ENCODE data around the gene ZDHHC1. TPM values are rescaled to one million over a fixed set of nuclear protein-coding genes. Genes with fewer than 3 reads are reported as not detected.
A peak's percentile ranks its signal among the peaks of the same experiment; 100 is the strongest.

ZDHHC1 gene
- total and polyA plus RNA-seq, 5 donors from 2014 or later, result 0.60 TPM; not detected in 4

- H3K4me1 Mint-ChIP-seq, result peaks cover 0 to 18% (median 3%) of the 10 kb centered on the region in 4 donors
- Histone ChIP-seq H3K27ac (ENCODE audit: insufficient read depth, low read length, poor library complexity, severe bottlenecking) (no peak overlapping the region), H3K9me3 (ENCODE audit: control insufficient read depth in 2 of 2, low read length in 2 of 2) (no peaks in the 10 kb centered on the region), H3K36me3 (ENCODE audit: control insufficient read depth, insufficient read depth, low read length) (no peaks in the 10 kb centered on the region), H3K27me3 (ENCODE audit: control insufficient read depth, insufficient read depth, low read length) (no peaks in the 10 kb centered on the region), H3K4me1 (ENCODE audit: control insufficient read depth, insufficient read depth, low read length, poor library complexity, severe bottlenecking) (peaks cover 18% of the 10 kb centered on the region), H3K4me3 (ENCODE audit: low read depth, low read length) (no peak overlapping the region)
- peaks cover 0 to 1% (median 0%) of the 10 kb centered on the region in 7 donors for H3K9me3 Mint-ChIP-seq
- peak overlapping the region in 3 of 4 donors; percentile 31 to 62 (median 56) for H3K4me3 Mint-ChIP-seq
- H3K27me3 Mint-ChIP-seq, result peaks cover 48% of the 10 kb centered on the region
- ATAC-seq (ENCODE audit: low read depth in 2 of 2) (no peak), DNase-seq (no peak)
- H3K27ac Mint-ChIP-seq, result no peak overlapping the region
- H3K36me3 Mint-ChIP-seq, result no peaks in the 10 kb centered on the region
Measured at GRCh38 chr16:67393788-67394154, 22.5 kb downstream of the ZDHHC1 start.

- no peaks in the 10 kb centered on the region for H3K9me3 ChIP-seq (ENCODE audit: control insufficient read depth in 2 of 2, low read length in 2 of 2)
- peaks cover 18% of the 10 kb centered on the region for H3K4me1 ChIP-seq (ENCODE audit: control insufficient read depth, insufficient read depth, low read length, poor library complexity, severe bottlenecking)
- peak in 1 of 2 donors; percentile 13 for ATAC-seq (ENCODE audit: low read depth in 2 of 2)
- no peaks in the 10 kb centered on the region for H3K36me3 ChIP-seq (ENCODE audit: control insufficient read depth, insufficient read depth, low read length)
- DNase-seq, result peak in 2 of 3 donors; percentile 7 to 16
- no peaks in the 10 kb centered on the region for H3K27me3 ChIP-seq (ENCODE audit: control insufficient read depth, insufficient read depth, low read length)
- Mint-ChIP-seq H3K4me3 (peak within 1 kb of the TSS; percentile 22 to 62 (median 54)), H3K9me3 (peaks cover 0 to 1% (median 0%) of the 10 kb centered on the region in 7 donors), H3K36me3 (no peaks in the 10 kb centered on the region), H3K27me3 (peaks cover 47% of the 10 kb centered on the region), H3K27ac (no peak within 1 kb of the TSS), H3K4me1 (peaks cover 0 to 18% (median 3%) of the 10 kb centered on the region in 4 donors)
- H3K27ac ChIP-seq (ENCODE audit: insufficient read depth, low read length, poor library complexity, severe bottlenecking), result no peak within 1 kb of the TSS
- H3K4me3 ChIP-seq (ENCODE audit: low read depth, low read length), result no peak within 1 kb of the TSS
Measured at GRCh38 chr16:67393111-67393787, 23.0 kb downstream of the ZDHHC1 start, which contains the start of gene TPPP3. Gene TPPP3 (minus strand): TSS chr16:67393498. CDS start chr16:67391111, 2,387 bp downstream.

GRCh38 chr16:67392301-67393059 lies 23.8 kb downstream of the ZDHHC1 start:
- H3K36me3 ChIP-seq (ENCODE audit: control insufficient read depth, insufficient read depth, low read length), result no peaks in the 10 kb centered on the region
- DNase-seq (no peak), ATAC-seq (ENCODE audit: low read depth in 2 of 2) (no peak)
- no peaks in the 10 kb centered on the region for H3K27me3 ChIP-seq (ENCODE audit: control insufficient read depth, insufficient read depth, low read length)
- H3K4me3 Mint-ChIP-seq, result peak overlapping the region in 2 of 4 donors; percentile 22 to 53
- peaks cover 0 to 18% (median 3%) of the 10 kb centered on the region in 4 donors for H3K4me1 Mint-ChIP-seq
- no peak overlapping the region for H3K27ac ChIP-seq (ENCODE audit: insufficient read depth, low read length, poor library complexity, severe bottlenecking)
- peaks cover 0 to 1% (median 0%) of the 10 kb centered on the region in 7 donors for H3K9me3 Mint-ChIP-seq
- H3K4me1 ChIP-seq (ENCODE audit: control insufficient read depth, insufficient read depth, low read length, poor library complexity, severe bottlenecking), result peaks cover 18% of the 10 kb centered on the region
- H3K27ac Mint-ChIP-seq, result no peak overlapping the region
- no peaks in the 10 kb centered on the region for H3K9me3 ChIP-seq (ENCODE audit: control insufficient read depth in 2 of 2, low read length in 2 of 2)
- peaks cover 45% of the 10 kb centered on the region for H3K27me3 Mint-ChIP-seq
- no peak overlapping the region for H3K4me3 ChIP-seq (ENCODE audit: low read depth, low read length)
- H3K36me3 Mint-ChIP-seq, result no peaks in the 10 kb centered on the region

- Histone ChIP-seq H3K4me3 (ENCODE audit: low read depth, low read length) (no peak overlapping the region), H3K4me1 (ENCODE audit: control insufficient read depth, insufficient read depth, low read length, poor library complexity, severe bottlenecking) (peaks cover 18% of the 10 kb centered on the region), H3K9me3 (ENCODE audit: control insufficient read depth in 2 of 2, low read length in 2 of 2) (no peaks in the 10 kb centered on the region), H3K27me3 (ENCODE audit: control insufficient read depth, insufficient read depth, low read length) (no peaks in the 10 kb centered on the region), H3K27ac (ENCODE audit: insufficient read depth, low read length, poor library complexity, severe bottlenecking) (no peak overlapping the region), H3K36me3 (ENCODE audit: control insufficient read depth, insufficient read depth, low read length) (no peaks in the 10 kb centered on the region)
- peaks cover 0 to 15% (median 3%) of the 10 kb centered on the region in 4 donors for H3K4me1 Mint-ChIP-seq
- ATAC-seq (ENCODE audit: low read depth in 2 of 2) (no peak), DNase-seq (no peak)
- no peaks in the 10 kb centered on the region for H3K36me3 Mint-ChIP-seq
- peaks cover 38% of the 10 kb centered on the region for H3K27me3 Mint-ChIP-seq
- H3K4me3 Mint-ChIP-seq, result peak overlapping the region in 1 of 4 donors; percentile 16
- peak overlapping the region in 1 of 3 donors; percentile 31 for H3K27ac Mint-ChIP-seq
- H3K9me3 Mint-ChIP-seq, result peaks cover 0 to 1% (median 0%) of the 10 kb centered on the region in 7 donors
Measured at GRCh38 chr16:67391424-67392300, 24.6 kb downstream of the ZDHHC1 start.

- no peak for ATAC-seq (ENCODE audit: low read depth in 2 of 2)
- H3K4me3 Mint-ChIP-seq, result no peak overlapping the region
- no peaks in the 10 kb centered on the region for H3K9me3 ChIP-seq (ENCODE audit: control insufficient read depth in 2 of 2, low read length in 2 of 2)
- no peak overlapping the region for H3K4me3 ChIP-seq (ENCODE audit: low read depth, low read length)
- H3K4me1 ChIP-seq (ENCODE audit: control insufficient read depth, insufficient read depth, low read length, poor library complexity, severe bottlenecking), result peaks cover 18% of the 10 kb centered on the region
- no peaks in the 10 kb centered on the region for H3K36me3 ChIP-seq (ENCODE audit: control insufficient read depth, insufficient read depth, low read length)
- no peak for DNase-seq
- H3K27ac ChIP-seq (ENCODE audit: insufficient read depth, low read length, poor library complexity, severe bottlenecking), result no peak overlapping the region
- H3K36me3 Mint-ChIP-seq, result no peaks in the 10 kb centered on the region
- no peak overlapping the region for H3K27ac Mint-ChIP-seq
- peaks cover 36% of the 10 kb centered on the region for H3K27me3 Mint-ChIP-seq
- peaks cover 0 to 1% (median 0%) of the 10 kb centered on the region in 7 donors for H3K9me3 Mint-ChIP-seq
- no peaks in the 10 kb centered on the region for H3K27me3 ChIP-seq (ENCODE audit: control insufficient read depth, insufficient read depth, low read length)
- H3K4me1 Mint-ChIP-seq, result peaks cover 0 to 15% (median 3%) of the 10 kb centered on the region in 4 donors
Measured at GRCh38 chr16:67390816-67391423, 25.4 kb downstream of the ZDHHC1 start.

GRCh38 chr16:67389911-67390815 lies 26.1 kb downstream of the ZDHHC1 start:
- H3K36me3 ChIP-seq (ENCODE audit: control insufficient read depth, insufficient read depth, low read length), result no peaks in the 10 kb centered on the region
- peak in 1 of 2 donors; percentile 7 for ATAC-seq (ENCODE audit: low read depth in 2 of 2)

More at GRCh38 chr16:67389911-67390815, 26.1 kb downstream of the ZDHHC1 start:
- H3K4me3 ChIP-seq (ENCODE audit: low read depth, low read length), result no peak overlapping the region
- Mint-ChIP-seq H3K9me3 (peaks cover 0 to 1% (median 0%) of the 10 kb centered on the region in 7 donors), H3K36me3 (no peaks in the 10 kb centered on the region), H3K27ac (no peak overlapping the region), H3K27me3 (peaks cover 30% of the 10 kb centered on the region), H3K4me3 (no peak overlapping the region), H3K4me1 (peaks cover 0 to 12% (median 3%) of the 10 kb centered on the region in 4 donors)
- no peaks in the 10 kb centered on the region for H3K9me3 ChIP-seq (ENCODE audit: control insufficient read depth in 2 of 2, low read length in 2 of 2)
- no peak for DNase-seq
- no peak overlapping the region for H3K27ac ChIP-seq (ENCODE audit: insufficient read depth, low read length, poor library complexity, severe bottlenecking)
- H3K27me3 ChIP-seq (ENCODE audit: control insufficient read depth, insufficient read depth, low read length), result no peaks in the 10 kb centered on the region
- peaks cover 18% of the 10 kb centered on the region for H3K4me1 ChIP-seq (ENCODE audit: control insufficient read depth, insufficient read depth, low read length, poor library complexity, severe bottlenecking)

Measured in CD4-positive, CD25-positive, alpha-beta regulatory T cell (primary cell).